HG03571 (cell line): ENCODE results near the gene EPHA2.

Experiments
- ATAC-seq: cut with Tn5 transposase; IDR thresholded peaks from one replicate; pipeline ENCODE4 v1.9.1; 2021; ENCODE audit not compliant: unreplicated experiment

Gene EPHA2

GRCh38 chr1:16138772-16139221, 17.1 kb downstream of the EPHA2 start:
- no peak for ATAC-seq

GRCh38 chr1:16137890-16138467, 17.9 kb downstream of the EPHA2 start:
- ATAC-seq: no peak

DNA sequence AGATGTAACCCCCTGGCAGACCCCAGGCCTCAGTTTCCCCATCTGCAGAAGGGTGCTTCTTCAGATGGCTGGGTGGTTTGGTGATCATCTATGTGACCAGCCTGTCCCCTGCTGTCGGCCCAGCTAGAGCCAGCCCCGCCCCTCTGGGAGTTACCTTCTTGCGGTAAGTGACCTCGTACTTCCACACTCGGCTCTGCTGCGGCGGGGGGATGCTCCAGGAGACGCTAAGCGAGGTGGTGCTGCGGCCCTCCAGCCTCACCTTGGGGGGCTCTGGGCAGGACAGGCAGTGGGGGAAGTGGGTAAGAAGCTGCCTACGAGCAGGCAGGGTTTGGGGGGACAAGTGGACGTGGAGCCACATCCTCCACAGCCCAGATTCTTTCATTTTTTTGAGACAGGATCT, 20.4 kb downstream of the EPHA2 start:
- ATAC-seq: no peak

- ATAC-seq: no peak
Measured at GRCh38 chr1:16134906-16135305, 21.0 kb downstream of the EPHA2 start.

DNA sequence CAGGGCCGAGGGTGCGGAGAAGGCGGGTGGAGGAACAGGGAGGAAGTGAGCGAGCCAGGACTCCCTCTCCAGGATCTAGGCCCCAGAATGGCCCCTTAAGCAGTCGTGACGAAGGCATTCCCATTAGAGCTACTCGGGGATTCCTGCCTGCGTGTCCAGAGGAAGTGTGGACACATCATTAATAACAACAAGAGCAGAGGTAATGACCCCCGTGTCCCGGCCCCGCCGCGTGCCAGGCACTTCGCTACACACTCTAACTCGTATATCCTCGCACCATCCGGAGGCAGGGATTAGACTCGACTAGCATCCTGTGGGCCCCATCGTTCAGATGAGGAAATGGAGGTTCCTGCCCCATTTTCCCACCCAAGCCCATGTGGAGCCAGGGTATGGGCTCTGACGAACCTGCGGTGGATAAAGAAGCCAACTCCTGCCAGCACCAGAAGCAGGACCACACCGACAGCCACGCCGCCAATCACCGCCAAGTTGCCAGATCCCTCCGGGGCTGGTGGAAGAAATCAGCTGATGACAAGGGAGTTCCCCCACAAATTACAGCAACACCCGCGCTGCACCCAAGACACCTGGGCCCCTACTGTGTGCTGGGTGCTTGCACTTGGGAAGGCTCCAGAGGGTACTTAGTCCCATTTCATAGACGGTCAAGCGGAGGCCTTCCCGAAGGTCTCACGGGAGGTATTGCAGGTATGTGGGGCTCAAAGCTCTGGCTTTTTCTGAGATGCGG, 21.6 kb downstream of the EPHA2 start:
- ATAC-seq: no peak

DNA sequence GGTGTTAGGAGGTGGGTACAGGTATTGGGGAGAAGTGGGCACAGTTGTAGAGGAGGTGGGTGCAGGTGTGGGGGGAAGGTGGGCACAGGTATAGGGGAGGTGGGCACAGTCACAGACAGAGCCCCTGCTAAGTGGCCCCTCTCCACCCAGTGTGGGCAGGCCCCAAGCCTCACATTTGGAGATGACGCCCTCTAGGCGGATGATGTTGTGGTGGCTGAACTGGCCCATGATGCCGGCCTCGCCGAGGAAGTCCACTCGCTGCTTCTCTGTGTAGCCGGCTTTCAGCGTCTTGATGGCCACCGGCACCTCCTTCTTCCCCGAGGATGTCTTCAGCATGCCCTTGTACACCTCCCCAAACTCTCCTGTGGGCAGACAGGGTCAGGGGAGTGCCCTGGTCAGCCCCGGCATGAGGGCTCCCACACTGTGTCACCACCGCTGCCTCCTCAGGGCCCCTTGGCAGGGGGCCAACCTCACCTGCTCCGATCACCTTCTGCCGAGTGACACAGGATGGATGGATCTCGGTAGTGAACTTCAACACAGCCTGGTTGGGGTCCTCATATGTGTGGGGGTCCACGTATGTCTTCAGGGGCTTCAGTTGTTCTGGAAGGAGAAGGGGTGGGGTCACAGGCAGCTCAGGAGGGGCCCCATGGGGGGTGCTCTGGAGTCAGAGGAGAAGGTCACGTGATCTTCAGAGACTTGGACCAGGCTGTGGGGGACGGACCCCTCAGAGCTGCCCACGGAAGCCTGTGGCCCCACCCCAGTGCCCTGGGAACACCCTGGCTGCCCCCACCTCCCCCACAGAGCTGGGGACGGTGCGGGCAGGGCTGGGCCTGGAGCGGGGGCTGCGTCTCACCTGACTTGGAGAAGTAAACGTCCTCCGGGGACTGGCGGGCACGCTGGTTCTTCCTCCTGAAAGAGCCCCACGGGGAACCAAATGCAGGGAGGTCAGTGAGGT, 22.6 kb downstream of the EPHA2 start:
- ATAC-seq: no peak

- no peak for ATAC-seq
Measured at GRCh38 chr1:16132325-16132785, 23.5 kb downstream of the EPHA2 start.

- ATAC-seq: no peak
Measured at GRCh38 chr1:16131636-16132324, 24.1 kb downstream of the EPHA2 start.

DNA sequence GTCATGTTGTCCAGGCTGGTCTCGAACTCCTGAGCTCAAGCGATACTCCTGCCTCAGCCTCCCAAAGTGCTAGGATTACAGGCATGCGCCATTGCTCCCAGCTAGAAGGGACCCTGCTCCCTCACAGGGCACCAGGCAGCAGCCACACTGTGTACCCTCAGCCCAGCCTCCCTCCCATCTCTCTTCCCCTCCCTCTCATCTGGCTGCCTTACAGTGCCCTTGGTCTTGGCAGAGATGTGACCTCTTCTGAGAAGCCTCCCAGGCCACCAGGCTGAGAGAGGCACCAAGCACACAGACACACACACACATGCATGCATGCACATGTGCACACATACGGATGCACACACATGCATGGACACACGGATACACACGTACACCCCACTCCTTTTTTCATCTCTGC, 25.0 kb downstream of the EPHA2 start:
- ATAC-seq: no peak

DNA sequence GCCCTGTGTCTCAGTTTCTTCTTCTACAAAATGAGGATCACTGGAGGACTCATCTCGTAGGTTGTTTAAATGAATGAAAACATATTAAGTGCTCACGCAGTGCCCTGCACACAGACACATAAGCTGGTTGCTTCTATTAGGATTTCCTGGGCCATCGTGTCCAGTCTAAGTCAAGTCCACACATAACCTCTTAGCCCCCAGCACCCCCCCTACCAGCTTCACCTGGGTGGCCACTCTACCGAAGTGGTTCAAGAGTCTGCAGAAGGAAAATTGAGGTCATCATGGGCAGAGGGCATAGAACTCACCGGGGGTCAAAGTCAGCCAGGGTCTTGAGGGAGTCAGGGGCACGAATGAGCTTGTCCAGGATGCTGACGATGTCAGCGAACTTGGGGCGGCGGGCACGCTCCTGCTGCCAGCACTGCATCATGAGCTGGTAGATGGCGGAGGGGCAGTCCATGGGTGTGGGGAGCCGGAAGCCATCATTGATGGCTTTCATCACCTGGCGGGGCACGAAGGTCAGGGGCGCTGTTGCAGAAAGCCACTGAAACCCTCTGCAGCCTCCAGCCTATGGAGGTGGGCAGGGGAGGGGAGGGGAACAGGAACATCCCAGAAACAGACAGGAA, 25.8 kb downstream of the EPHA2 start:
- ATAC-seq: no peak

DNA sequence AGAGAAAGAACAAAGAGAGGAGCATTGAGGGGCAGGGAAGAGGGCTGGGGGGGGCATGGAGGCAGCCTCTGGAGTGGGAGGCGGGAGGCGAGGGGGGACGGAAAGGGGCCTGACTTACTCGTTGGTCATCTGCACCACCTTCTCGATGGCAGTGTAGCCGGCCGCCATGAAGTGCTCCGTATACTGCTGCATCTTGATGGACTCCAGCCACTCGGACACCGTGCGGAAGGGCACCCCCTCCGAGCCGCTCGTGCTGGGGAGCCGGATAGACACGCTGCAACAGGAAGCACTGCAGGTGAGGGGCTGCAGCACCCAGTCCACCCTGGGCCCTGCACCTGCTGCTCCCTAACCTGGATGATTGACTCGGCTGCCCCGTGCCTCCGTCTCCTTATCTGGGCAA, 26.6 kb downstream of the EPHA2 start:
- ATAC-seq: no peak

GRCh38 chr1:16128338-16128741, 27.5 kb downstream of the EPHA2 start:
- no peak for ATAC-seq

DNA sequence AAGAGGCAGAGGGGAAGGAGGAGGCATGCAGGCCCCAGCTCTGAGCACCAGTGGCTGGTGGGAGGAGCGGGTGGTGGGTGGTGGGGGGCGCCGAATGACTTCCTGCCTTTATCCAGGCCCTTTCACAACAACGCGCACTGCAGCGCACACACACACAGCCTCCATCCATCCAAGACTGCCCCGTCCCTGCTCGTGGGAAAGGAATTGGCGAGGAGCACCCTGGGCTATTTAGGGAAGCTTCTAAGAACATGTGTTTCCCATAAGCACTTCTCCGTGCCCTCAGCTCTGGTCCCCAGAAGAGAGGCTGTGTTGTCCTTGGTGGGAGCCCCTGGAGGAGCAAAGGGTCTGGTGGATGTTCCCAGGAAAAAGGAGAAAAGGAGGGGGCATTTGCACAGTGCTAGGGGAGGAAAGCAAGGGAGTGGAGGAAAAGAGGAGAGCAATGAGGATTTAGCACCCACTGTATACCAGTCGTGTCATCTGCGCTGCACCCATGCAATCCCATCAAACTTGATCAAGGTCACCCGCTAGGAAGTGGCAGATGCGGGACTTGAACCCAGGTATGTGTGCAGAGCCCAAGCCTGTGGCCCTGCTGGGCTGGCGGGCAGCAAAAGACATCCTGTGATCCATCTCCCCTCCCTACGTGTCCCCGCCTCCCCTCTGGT, 28.1 kb downstream of the EPHA2 start:
- no peak for ATAC-seq

DNA sequence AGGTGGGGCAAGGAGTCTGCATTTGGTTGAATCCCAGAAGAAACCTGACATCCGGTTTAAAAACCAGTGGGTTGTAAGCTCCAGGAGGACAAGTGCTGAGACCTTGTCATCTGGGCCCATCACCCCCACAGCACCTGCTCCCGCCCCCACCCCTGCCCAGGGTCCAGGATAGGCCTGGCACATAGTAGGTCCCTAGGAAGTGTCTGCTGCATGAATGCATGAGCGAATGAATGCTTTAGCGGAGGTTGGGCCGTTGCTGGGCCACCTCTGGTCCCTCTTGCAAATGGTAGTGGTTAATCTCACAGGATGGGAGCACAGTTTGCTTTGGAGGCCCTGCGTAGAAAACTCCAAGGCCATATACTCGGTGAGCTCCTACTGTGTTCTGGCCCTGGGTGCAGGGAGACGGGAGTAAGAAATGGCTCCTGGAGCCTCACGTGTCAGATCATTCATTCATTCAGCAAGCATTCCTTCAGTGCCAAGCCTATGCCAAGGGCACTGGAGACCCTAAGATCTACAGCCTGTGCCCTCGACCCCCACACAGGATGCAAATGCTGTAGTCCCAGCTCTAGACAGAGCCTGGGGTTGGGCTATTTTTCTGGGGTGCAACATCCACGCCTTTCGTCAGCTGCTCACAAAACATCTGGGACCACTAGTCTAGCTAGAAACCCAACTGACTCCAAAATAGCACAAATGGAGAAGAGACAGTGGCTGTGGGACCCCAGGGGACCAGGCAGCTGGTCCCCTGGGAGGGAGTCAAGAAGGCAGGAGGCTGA, 28.9 kb downstream of the EPHA2 start:
- no peak for ATAC-seq

DNA sequence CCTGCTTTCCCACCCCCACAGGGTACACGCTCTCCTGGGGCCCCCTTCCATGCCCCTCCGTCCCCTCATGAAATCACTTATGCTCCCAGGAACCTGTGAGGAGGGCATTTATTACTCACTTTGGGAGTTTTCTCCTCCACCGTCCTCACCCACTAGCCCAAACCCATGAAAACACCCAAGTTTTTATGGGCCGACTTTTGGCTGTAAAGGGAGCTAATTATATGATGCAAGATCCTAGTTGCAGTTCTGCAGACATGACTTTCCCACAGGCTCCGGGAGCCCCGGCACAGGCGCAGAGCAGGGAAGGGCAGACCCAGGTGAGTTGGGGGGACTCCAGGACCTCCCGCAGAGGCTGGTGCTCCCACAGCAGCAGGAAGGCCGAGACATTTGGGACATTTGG, 29.7 kb downstream of the EPHA2 start:
- no peak for ATAC-seq

GRCh38 chr1:16125483-16125882, 30.4 kb downstream of the EPHA2 start:
- ATAC-seq: no peak

DNA sequence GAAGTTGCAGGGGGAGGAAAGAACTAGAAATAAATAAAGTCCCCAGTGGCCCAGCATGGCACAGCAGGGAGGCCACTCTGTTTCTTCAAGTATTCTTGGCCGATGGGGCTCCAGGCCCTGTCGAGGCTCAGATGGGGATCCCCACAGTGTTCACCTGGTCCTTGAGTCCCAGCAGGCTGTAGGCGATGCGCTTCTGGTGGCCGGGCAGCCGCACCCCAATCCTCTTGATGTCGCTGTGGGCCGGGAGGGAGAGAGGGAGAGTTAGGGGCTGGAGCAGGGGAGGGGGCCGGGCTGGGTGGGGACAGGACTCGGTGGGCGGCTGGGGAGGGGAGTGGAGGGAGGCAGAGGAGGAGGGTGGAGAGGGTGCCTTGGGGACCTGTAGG, 30.8 kb downstream of the EPHA2 start:
- no peak for ATAC-seq

GRCh38 chr1:16124377-16125087, 31.3 kb downstream of the EPHA2 start:
- ATAC-seq: no peak

DNA sequence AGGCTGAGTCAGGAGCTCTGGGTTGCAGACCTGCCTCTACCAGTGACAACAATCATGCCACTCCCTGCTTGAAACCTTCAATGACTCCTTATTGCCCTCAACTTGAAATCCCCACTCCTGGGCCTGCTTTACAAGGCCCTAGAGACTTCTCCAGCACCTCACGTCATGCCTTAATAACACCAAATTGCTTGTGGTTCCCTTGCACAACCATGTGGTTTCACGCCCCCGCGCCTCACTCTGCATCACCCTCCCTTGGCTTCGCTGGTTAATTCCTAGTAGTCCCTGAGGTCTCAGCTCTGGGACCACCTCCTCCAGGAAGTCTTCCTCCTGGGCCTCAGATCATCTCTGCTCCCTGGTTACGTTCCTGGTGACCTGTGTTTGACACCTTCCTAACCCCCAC, 33.0 kb downstream of the EPHA2 start:
- ATAC-seq: no peak
